WTC11 (cell line): ENCODE measurements around the gene HHEX.

Experiments used
- EMX1 ChIP-seq: fragments of 250-450 bp; sonication (Bioruptor Pico); IDR thresholded peaks from 2 replicates; pipeline ENCODE4 v1.8.0; 2021; ENCODE audit warnings: mild to moderate bottlenecking
- ZNF121 ChIP-seq: sonication (generic); formaldehyde crosslinking; IDR thresholded peaks from 2 replicates; pipeline ENCODE4 v1.8.0; 2023; ENCODE audit warnings: missing genetic modification reagents
- TF ChIP-seq, protein P1 (sequence below): sonication (generic); formaldehyde crosslinking; conservative IDR thresholded peaks from 2 replicates; pipeline ENCODE4 v1.8.1; 2023; ENCODE audit warnings: mild to moderate bottlenecking, low read depth, missing genetic modification reagents, moderate library complexity
- TF ChIP-seq, protein P2 (sequence below): fragments of 200-600 bp; IDR thresholded peaks from 2 replicates; pipeline ENCODE4 v1.8.0; 2022; ENCODE audit warnings: antibody characterized with exemption
- TF ChIP-seq, protein P3 (sequence below): sonication (generic); formaldehyde crosslinking; IDR thresholded peaks from 2 replicates; pipeline ENCODE4 v1.8.1; 2023; ENCODE audit warnings: mild to moderate bottlenecking, missing genetic modification reagents, moderate library complexity

DNA sequence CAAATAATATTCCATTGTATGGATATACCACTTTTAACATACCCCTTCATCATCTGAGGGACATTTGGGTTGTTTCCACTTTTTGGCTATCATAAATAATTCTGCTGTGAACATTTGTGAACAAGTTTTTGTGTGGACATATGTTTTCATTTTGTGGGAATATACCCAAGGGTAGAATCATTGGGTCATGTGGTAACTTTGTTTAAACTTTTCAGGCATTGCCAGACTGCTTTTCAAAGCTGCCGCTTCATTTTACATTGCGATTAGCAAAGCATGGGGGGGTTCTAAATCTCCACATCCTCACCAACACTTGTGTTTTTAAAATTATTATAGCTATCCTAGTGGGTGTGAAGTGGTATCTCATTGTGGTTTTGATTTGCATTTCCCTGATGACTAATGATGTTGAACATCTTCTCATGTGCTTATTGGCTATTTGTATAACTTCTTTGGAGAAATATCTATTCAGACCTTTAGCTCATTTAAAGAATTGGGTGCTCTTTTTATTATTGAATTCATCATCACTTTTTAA lies 8.4 kb upstream of the HHEX start:
- TF ChIP-seq ZNF121 (no peak), EMX1 (CRISPR knock-in tag) (no peak)
- TF ChIP-seq, protein P1, sequence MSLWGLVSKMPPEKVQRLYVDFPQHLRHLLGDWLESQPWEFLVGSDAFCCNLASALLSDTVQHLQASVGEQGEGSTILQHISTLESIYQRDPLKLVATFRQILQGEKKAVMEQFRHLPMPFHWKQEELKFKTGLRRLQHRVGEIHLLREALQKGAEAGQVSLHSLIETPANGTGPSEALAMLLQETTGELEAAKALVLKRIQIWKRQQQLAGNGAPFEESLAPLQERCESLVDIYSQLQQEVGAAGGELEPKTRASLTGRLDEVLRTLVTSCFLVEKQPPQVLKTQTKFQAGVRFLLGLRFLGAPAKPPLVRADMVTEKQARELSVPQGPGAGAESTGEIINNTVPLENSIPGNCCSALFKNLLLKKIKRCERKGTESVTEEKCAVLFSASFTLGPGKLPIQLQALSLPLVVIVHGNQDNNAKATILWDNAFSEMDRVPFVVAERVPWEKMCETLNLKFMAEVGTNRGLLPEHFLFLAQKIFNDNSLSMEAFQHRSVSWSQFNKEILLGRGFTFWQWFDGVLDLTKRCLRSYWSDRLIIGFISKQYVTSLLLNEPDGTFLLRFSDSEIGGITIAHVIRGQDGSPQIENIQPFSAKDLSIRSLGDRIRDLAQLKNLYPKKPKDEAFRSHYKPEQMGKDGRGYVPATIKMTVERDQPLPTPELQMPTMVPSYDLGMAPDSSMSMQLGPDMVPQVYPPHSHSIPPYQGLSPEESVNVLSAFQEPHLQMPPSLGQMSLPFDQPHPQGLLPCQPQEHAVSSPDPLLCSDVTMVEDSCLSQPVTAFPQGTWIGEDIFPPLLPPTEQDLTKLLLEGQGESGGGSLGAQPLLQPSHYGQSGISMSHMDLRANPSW, result no peak
- TF ChIP-seq, protein P2, sequence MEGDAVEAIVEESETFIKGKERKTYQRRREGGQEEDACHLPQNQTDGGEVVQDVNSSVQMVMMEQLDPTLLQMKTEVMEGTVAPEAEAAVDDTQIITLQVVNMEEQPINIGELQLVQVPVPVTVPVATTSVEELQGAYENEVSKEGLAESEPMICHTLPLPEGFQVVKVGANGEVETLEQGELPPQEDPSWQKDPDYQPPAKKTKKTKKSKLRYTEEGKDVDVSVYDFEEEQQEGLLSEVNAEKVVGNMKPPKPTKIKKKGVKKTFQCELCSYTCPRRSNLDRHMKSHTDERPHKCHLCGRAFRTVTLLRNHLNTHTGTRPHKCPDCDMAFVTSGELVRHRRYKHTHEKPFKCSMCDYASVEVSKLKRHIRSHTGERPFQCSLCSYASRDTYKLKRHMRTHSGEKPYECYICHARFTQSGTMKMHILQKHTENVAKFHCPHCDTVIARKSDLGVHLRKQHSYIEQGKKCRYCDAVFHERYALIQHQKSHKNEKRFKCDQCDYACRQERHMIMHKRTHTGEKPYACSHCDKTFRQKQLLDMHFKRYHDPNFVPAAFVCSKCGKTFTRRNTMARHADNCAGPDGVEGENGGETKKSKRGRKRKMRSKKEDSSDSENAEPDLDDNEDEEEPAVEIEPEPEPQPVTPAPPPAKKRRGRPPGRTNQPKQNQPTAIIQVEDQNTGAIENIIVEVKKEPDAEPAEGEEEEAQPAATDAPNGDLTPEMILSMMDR, result no peak
- TF ChIP-seq, protein P3, sequence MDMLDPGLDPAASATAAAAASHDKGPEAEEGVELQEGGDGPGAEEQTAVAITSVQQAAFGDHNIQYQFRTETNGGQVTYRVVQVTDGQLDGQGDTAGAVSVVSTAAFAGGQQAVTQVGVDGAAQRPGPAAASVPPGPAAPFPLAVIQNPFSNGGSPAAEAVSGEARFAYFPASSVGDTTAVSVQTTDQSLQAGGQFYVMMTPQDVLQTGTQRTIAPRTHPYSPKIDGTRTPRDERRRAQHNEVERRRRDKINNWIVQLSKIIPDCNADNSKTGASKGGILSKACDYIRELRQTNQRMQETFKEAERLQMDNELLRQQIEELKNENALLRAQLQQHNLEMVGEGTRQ, result no peak
